Uterus (tissue), 2 donors: ENCODE measurements around the gene ITGB1.

Source experiments
- CTCF ChIP-seq, 4 experiments: fragments of 200-600 bp in 2 of 4; fragments of 450-650 bp in 2 of 4; sonication (generic) in 2 of 4; IDR thresholded peaks; one replicate each; pipeline ENCODE4 v1.5.1; 2016 to 2019; ENCODE audit warnings: antibody characterized with exemption in 4 of 4, mild to moderate bottlenecking in 2 of 4, moderate library complexity in 1 of 4
- POLR2A ChIP-seq, 2 donors: fragments of 450-650 bp; IDR thresholded peaks; one replicate each; pipeline ENCODE4 v1.6.1; 2016; ENCODE audit warnings: antibody characterized with exemption in 2 of 2, mild to moderate bottlenecking in 1 of 2, moderate library complexity in 1 of 2

- no peak for TF ChIP-seq CTCF (IDR thresholded peaks at IDR 0.05)
- no peak for TF ChIP-seq POLR2A (IDR thresholded peaks at IDR 0.05)
These were observed 92.9 kb downstream of the ITGB1 start for GRCh38 chr10:32865170-32865569.
